GM06990 (cell line): ENCODE data around the gene CMSS1.

Experiments
- DNase-seq: peaks from one replicate; pipeline ENCODE4 v3.0.0-alpha.2; 2011; ENCODE audit not compliant: insufficient read length; ENCODE audit errors: extremely low read depth
- H3K27me3 ChIP-seq: replicated peaks from 2 replicates; pipeline ENCODE4 v1.6.0; 2011; ENCODE audit warnings: low read length; ENCODE audit not compliant: control insufficient read depth, insufficient read depth
- H3K36me3 ChIP-seq: 2 replicates; pipeline ENCODE4 v1.5.1; 2011; ENCODE audit warnings: low read length; ENCODE audit not compliant: control insufficient read depth, insufficient read depth
- H3K4me3 ChIP-seq: replicated peaks from 2 replicates; pipeline ENCODE4 v1.5.1; 2011; ENCODE audit warnings: low read depth, mild to moderate bottlenecking, control low read depth, low read length
- TF ChIP-seq, protein P1 (sequence below): IDR thresholded peaks from 2 replicates; pipeline ENCODE4 v1.5.1; 2011; ENCODE audit warnings: low read length, control low read depth, mild to moderate bottlenecking, inconsistent platforms; ENCODE audit not compliant: insufficient read depth, poor library complexity, severe bottlenecking

CMSS1 gene

GRCh38 chr3:99818818-99819217, 1.2 kb downstream of the CMSS1 start:
- Histone ChIP-seq H3K36me3 (no peaks in the 10 kb centered on the region), H3K4me3 (peak overlapping the region; percentile 90), H3K27me3 (no peaks in the 10 kb centered on the region)
- TF ChIP-seq, protein P1, sequence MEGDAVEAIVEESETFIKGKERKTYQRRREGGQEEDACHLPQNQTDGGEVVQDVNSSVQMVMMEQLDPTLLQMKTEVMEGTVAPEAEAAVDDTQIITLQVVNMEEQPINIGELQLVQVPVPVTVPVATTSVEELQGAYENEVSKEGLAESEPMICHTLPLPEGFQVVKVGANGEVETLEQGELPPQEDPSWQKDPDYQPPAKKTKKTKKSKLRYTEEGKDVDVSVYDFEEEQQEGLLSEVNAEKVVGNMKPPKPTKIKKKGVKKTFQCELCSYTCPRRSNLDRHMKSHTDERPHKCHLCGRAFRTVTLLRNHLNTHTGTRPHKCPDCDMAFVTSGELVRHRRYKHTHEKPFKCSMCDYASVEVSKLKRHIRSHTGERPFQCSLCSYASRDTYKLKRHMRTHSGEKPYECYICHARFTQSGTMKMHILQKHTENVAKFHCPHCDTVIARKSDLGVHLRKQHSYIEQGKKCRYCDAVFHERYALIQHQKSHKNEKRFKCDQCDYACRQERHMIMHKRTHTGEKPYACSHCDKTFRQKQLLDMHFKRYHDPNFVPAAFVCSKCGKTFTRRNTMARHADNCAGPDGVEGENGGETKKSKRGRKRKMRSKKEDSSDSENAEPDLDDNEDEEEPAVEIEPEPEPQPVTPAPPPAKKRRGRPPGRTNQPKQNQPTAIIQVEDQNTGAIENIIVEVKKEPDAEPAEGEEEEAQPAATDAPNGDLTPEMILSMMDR, result no peak
- DNase-seq, result no peak

GRCh38 chr3:99823723-99824711, 6.4 kb downstream of the CMSS1 start:
- TF ChIP-seq, protein P1, result no peak
- Histone ChIP-seq H3K4me3 (no peak overlapping the region), H3K27me3 (no peaks in the 10 kb centered on the region), H3K36me3 (no peaks in the 10 kb centered on the region)
- no peak for DNase-seq

GRCh38 chr3:99825004-99825640, 7.5 kb downstream of the CMSS1 start:
- TF ChIP-seq, protein P1, result no peak
- H3K36me3 ChIP-seq, result no peaks in the 10 kb centered on the region
- no peak for DNase-seq
- H3K4me3 ChIP-seq, result no peak overlapping the region
- no peaks in the 10 kb centered on the region for H3K27me3 ChIP-seq

GRCh38 chr3:99829844-99830243, 12.2 kb downstream of the CMSS1 start:
- TF ChIP-seq, protein P1, result no peak
- no peaks in the 10 kb centered on the region for H3K27me3 ChIP-seq
- H3K4me3 ChIP-seq, result no peak overlapping the region
- DNase-seq, result no peak
- no peaks in the 10 kb centered on the region for H3K36me3 ChIP-seq

DNA sequence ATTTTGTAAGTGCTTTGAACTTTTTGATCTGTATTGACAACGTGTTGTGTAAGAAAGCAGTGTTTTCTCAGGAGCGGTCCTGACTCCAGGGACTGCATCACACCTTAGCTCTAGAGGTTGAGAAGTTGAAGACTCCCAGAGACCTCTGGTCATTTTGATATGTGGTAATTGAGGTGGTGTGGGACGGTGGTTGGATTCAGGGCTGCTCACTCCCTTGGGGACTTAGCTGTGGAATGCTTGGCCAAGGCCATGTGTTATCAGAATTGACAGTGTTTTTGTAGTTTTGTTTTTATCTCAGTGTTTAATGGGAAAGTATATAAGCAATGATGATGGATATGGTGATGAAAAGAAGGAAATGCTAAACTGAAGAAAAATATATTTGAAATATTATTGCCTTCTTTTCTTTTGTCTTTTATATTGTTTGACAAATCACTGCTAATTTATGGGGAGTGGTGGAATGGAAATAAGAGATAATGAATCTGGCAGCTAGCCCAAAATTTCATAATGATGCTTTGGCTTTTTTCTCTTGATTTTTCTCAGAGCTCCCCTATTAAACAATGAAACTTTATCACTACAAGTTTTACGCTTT, 16.0 kb downstream of the CMSS1 start:
- TF ChIP-seq, protein P1, result no peak
- no peaks in the 10 kb centered on the region for H3K36me3 ChIP-seq
- no peaks in the 10 kb centered on the region for H3K27me3 ChIP-seq
- H3K4me3 ChIP-seq, result no peak overlapping the region
- no peak for DNase-seq
